Measurements from ENCODE around the gene CABLES1. TPM values are rescaled to one million over a fixed set of nuclear protein-coding genes. Genes with fewer than 3 reads are reported as not detected.

CABLES1 gene
- total and polyA plus RNA-seq, 2 experiments from 2014 or later, result 7.2 to 10.8 TPM

DNA sequence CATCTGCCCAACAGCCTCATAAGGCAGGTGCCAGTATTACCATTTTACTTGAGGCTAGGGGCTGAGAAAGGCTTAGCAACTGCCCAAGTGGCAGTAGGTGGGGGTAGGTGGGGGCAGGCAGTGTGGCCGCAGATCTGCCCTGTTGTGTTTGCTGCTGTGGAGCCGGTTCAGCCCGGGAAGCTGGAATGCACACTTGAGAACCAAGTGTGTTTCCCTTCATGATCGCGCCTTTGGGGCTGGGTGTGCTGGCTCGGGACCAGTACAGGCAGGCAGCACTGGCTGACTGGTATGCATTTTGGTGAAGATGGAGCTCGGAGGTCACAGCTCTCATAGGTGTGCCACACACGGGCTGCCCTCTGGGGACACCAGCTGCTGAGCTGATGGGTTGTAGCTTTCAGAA, 85.1 kb downstream of the CABLES1 start:
- Histone ChIP-seq H3K9me2 (replicated peaks; ENCODE audit: insufficient read depth) (no peaks in the 10 kb centered on the region), H3K9me3 (ENCODE audit: low read depth) (no peaks in the 10 kb centered on the region), H3K4me2 (no peak overlapping the region), H3K4me3 (no peak overlapping the region), H4K20me1 (ENCODE audit: insufficient read depth, poor library complexity, severe bottlenecking) (no peaks in the 10 kb centered on the region), H3K79me2 (no peaks in the 10 kb centered on the region), H2AFZ (no peak overlapping the region), H3K27me3 (no peaks in the 10 kb centered on the region), H3K27ac (no peak overlapping the region), H3K4me1 (ENCODE audit: insufficient read depth) (no peaks in the 10 kb centered on the region), H3K36me3 (replicated peaks; ENCODE audit: insufficient read depth, low read depth) (no peaks in the 10 kb centered on the region)
- DNase-seq (ENCODE audit: low spot score), result no peak
- TF ChIP-seq, protein P1, sequence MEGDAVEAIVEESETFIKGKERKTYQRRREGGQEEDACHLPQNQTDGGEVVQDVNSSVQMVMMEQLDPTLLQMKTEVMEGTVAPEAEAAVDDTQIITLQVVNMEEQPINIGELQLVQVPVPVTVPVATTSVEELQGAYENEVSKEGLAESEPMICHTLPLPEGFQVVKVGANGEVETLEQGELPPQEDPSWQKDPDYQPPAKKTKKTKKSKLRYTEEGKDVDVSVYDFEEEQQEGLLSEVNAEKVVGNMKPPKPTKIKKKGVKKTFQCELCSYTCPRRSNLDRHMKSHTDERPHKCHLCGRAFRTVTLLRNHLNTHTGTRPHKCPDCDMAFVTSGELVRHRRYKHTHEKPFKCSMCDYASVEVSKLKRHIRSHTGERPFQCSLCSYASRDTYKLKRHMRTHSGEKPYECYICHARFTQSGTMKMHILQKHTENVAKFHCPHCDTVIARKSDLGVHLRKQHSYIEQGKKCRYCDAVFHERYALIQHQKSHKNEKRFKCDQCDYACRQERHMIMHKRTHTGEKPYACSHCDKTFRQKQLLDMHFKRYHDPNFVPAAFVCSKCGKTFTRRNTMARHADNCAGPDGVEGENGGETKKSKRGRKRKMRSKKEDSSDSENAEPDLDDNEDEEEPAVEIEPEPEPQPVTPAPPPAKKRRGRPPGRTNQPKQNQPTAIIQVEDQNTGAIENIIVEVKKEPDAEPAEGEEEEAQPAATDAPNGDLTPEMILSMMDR (IDR thresholded peaks at IDR 0.05; ENCODE audit: poor library complexity), result no peak
- no peak for TF ChIP-seq EZH2phosphoT487 (IDR thresholded peaks at IDR 0.05; ENCODE audit: low read depth, severe bottlenecking, unreplicated experiment)
- no peak for TF ChIP-seq EZH2 (IDR thresholded peaks at IDR 0.05; ENCODE audit: borderline replicate concordance)
- WGBS (ENCODE audit: low lambda C conversion rate, missing lambda C conversion rate), result 91% methylated on average over 8 of the region's 8 CpGs

DNA sequence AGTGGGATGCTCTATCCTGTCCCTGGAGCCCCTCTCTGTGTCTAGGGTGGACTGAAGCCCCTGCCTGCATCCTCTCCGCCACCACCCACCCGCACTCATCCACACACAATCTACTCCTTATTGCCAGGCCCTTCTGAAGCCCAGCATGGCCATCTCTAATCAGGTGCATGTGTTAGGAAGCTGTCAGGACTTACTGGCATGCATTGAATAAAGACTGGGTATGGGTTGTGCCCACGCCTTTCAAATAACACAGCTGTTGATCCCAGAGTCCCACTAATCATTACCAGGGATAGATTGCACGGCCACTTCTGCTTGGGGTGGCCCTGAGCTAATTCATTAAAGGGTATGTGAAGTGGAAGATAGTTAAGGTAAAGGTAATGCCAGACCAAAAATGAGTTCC, 88.4 kb downstream of the CABLES1 start:
- no peaks in the 10 kb centered on the region for H4K20me1 ChIP-seq (ENCODE audit: insufficient read depth, poor library complexity, severe bottlenecking)
- H3K79me2 ChIP-seq, result no peaks in the 10 kb centered on the region
- no peak overlapping the region for H3K27ac ChIP-seq
- H3K27me3 ChIP-seq, result no peaks in the 10 kb centered on the region
- TF ChIP-seq, protein P1 (IDR thresholded peaks at IDR 0.05; ENCODE audit: poor library complexity), result no peak
- TF ChIP-seq EZH2phosphoT487 (IDR thresholded peaks at IDR 0.05; ENCODE audit: low read depth, severe bottlenecking, unreplicated experiment) (no peak), EZH2 (IDR thresholded peaks at IDR 0.05; ENCODE audit: borderline replicate concordance) (no peak)
- no peaks in the 10 kb centered on the region for H3K36me3 ChIP-seq (replicated peaks; ENCODE audit: insufficient read depth, low read depth)
- H3K4me3 ChIP-seq, result no peak overlapping the region
- no peaks in the 10 kb centered on the region for H3K9me3 ChIP-seq (ENCODE audit: low read depth)
- no peak overlapping the region for H2AFZ ChIP-seq
- 82% methylated on average over 4 of the region's 4 CpGs for WGBS (ENCODE audit: low lambda C conversion rate, missing lambda C conversion rate)
- H3K4me2 ChIP-seq, result no peak overlapping the region
- peaks cover 29% of the 10 kb centered on the region for H3K4me1 ChIP-seq (ENCODE audit: insufficient read depth)
- no peak for DNase-seq (ENCODE audit: low spot score)
- H3K9me2 ChIP-seq (replicated peaks; ENCODE audit: insufficient read depth), result no peaks in the 10 kb centered on the region

DNA sequence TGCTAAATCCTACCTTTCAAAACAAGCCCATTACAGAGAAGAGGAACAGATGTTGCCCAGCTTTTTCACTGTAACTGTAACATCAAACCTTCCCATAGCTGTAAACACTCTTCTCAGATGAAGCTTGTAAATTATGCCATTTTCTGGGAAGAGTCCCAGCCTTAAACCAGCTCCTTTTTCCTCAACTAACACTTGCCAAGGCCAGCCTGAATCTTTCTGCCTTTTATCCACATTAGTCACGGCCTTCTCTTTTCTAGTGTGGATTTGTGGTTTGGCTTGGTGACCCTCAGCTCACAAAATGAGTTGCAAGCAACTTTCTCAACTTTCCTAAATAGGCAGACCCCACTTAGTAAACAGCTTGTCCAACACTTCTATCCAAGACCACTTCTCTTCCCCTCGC, 90.2 kb downstream of the CABLES1 start:
- Histone ChIP-seq H3K9me3 (ENCODE audit: low read depth) (no peaks in the 10 kb centered on the region), H3K4me1 (ENCODE audit: insufficient read depth) (peaks cover 31% of the 10 kb centered on the region), H2AFZ (no peak overlapping the region), H3K4me2 (no peak overlapping the region), H3K9me2 (replicated peaks; ENCODE audit: insufficient read depth) (no peaks in the 10 kb centered on the region), H4K20me1 (ENCODE audit: insufficient read depth, poor library complexity, severe bottlenecking) (no peaks in the 10 kb centered on the region), H3K79me2 (no peaks in the 10 kb centered on the region), H3K36me3 (replicated peaks; ENCODE audit: insufficient read depth, low read depth) (no peaks in the 10 kb centered on the region), H3K4me3 (no peak overlapping the region), H3K27me3 (no peaks in the 10 kb centered on the region), H3K27ac (peak overlapping the region; percentile 86)
- TF ChIP-seq, protein P1 (IDR thresholded peaks at IDR 0.05; ENCODE audit: poor library complexity), result no peak
- TF ChIP-seq EZH2 (IDR thresholded peaks at IDR 0.05; ENCODE audit: borderline replicate concordance) (no peak), EZH2phosphoT487 (IDR thresholded peaks at IDR 0.05; ENCODE audit: low read depth, severe bottlenecking, unreplicated experiment) (no peak)
- DNase-seq (ENCODE audit: low spot score), result peak; percentile 61
- WGBS (ENCODE audit: low lambda C conversion rate, missing lambda C conversion rate), result 64% methylated on average over 2 of the region's 2 CpGs

DNA sequence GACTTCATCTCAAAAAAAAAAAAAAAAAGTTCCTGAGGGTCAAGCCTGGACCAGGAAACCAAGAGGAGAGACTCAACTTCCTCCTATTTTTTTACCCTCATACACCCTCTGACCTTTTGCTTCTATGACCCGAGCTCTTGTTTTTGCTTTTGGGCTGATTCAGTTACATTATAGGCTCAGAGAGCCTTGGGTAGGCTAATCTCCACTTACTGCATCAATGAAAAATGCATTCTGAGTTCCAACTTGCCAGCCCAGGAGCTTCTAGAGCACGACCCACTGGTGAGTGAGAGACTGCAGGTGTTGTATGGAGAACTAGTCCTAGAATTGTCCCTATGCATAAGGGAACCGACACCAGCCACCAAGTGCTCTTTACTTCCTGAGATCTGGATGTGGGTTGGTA, 91.1 kb downstream of the CABLES1 start:
- no peaks in the 10 kb centered on the region for H3K9me2 ChIP-seq (replicated peaks; ENCODE audit: insufficient read depth)
- no peaks in the 10 kb centered on the region for H3K9me3 ChIP-seq (ENCODE audit: low read depth)
- no peak overlapping the region for H3K4me3 ChIP-seq
- H3K4me1 ChIP-seq (ENCODE audit: insufficient read depth), result peaks cover 31% of the 10 kb centered on the region
- no peak overlapping the region for H2AFZ ChIP-seq
- no peaks in the 10 kb centered on the region for H4K20me1 ChIP-seq (ENCODE audit: insufficient read depth, poor library complexity, severe bottlenecking)
- no peaks in the 10 kb centered on the region for H3K79me2 ChIP-seq
- no peak overlapping the region for H3K4me2 ChIP-seq
- no peaks in the 10 kb centered on the region for H3K27me3 ChIP-seq
- TF ChIP-seq, protein P1 (IDR thresholded peaks at IDR 0.05; ENCODE audit: poor library complexity), result no peak
- TF ChIP-seq EZH2 (IDR thresholded peaks at IDR 0.05; ENCODE audit: borderline replicate concordance) (no peak), EZH2phosphoT487 (IDR thresholded peaks at IDR 0.05; ENCODE audit: low read depth, severe bottlenecking, unreplicated experiment) (no peak)
- H3K36me3 ChIP-seq (replicated peaks; ENCODE audit: insufficient read depth, low read depth), result no peaks in the 10 kb centered on the region
- H3K27ac ChIP-seq, result peak overlapping the region; percentile 86
- WGBS (ENCODE audit: low lambda C conversion rate, missing lambda C conversion rate), result 84% methylated on average over 3 of the region's 3 CpGs
- DNase-seq (ENCODE audit: low spot score), result no peak
